ENCODE measurements around the gene COX19. TPM values are rescaled to one million over a fixed set of nuclear protein-coding genes. Genes with fewer than 3 reads are reported as not detected.
A peak's percentile ranks its signal among the peaks of the same experiment; 100 is the strongest.

Gene COX19
- total and polyA plus RNA-seq, 2 donors (not counting 1 experiment from before 2014, with no cell fraction given): 14.7 to 38.3 TPM

DNA sequence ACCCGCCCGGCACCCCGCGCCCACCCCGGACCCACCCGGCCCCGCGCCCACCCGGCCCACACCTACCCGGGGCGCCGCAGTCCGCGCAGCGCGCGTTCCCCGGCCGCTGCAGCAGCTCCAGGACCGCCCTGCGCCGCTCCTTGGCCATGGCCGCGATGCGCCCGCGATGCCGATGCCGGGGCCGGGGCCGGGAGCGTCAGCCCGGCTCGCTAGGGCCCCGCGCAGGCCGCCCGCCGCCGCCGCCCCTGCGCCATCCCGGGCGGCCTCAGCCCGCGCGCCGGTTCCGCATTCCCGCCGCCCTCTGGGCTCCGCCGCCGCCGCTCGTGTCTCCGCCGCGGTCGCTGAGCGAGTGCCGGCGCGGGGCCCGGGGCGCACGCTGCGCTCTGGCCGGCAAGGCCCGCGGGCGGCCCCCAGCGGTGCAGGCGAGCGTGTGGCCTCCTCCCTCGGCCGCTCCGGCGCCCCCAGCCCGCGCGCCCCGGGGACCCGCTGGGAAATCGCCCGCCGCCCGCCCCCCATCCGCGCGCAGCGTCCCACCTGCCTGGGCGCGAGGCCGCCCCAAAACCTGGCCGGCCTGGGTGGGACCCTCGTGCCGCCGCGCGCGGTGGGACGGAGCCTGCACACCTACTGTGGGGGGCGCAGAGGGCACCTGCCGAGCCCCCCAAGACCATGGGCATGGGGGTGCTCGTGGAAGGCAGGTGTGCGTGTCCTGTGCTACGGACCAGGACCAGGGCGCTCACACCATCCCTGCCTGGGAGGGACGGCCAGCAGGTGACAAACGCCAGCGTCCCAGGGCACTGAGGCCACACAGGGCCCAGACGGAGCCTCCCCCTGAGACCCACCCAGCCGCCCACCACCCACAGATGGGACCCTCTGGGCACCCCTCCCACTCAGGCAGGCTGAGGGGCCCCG, 20.8 kb downstream of the COX19 start, which contains the start of gene ADAP1:
Gene ADAP1 (minus strand): TSS at position 351 of the 909 bp plus-strand sequence. CDS start 203 bp downstream, at position 148.
- intact Hi-C loops (cut with micrococcal nuclease): loop anchor here (1.0 to 2.0 kb wide), 2 partner anchors 44 to 78 kb away; partner anchors contain the start of gene GET4
- CTCF ChIA-PET: interaction anchor here (0.7 to 3.3 kb wide), 7 partner anchors 10 to 47 kb away, joined by 3 to 8 read pairs (median 4); no protein-coding TSS in a partner anchor
- peaks cover 0 to 21% (median 5%) of the 10 kb centered on the region in 4 experiments for H3K27me3 ChIP-seq (replicated peaks in 1 of 4; ENCODE audit: control extremely low read depth in 1 of 4, control insufficient read depth in 3 of 4, insufficient read depth in 4 of 4, low read length in 3 of 4)
- no peak within 1 kb of the TSS for H3K27ac ChIP-seq (ENCODE audit: low read length in 2 of 2)
- Mint-ChIP-seq H3K27ac (peak within 1 kb of the TSS; percentile 32), H3K9me3 (ENCODE audit: insufficient read depth) (no peaks in the 10 kb centered on the region), H3K4me1 (peaks cover 19% of the 10 kb centered on the region), H3K4me3 (peak within 1 kb of the TSS; percentile 76), H3K27me3 (peaks cover 3% of the 10 kb centered on the region)
- DNase-seq (peak; percentile 76), ATAC-seq (ENCODE audit: low read depth) (peak; percentile 71)
- peak within 1 kb of the TSS; percentile 58 for H2AFZ ChIP-seq (ENCODE audit: insufficient read depth, low read depth, low read length, poor library complexity, severe bottlenecking)
- H3K4me3 ChIP-seq (ENCODE audit: control extremely low read depth in 1 of 5, extremely low read depth in 1 of 5, insufficient read depth in 1 of 5, low read depth in 2 of 5, low read length in 4 of 5): peak within 1 kb of the TSS in 3 of 5 experiments; percentile 30 to 61 (median 45)
- peak within 1 kb of the TSS; percentile 52 for H3K9ac ChIP-seq (ENCODE audit: low read length)
- no peaks in the 10 kb centered on the region for H3K79me2 ChIP-seq (ENCODE audit: control insufficient read depth, insufficient read depth, low read length)
- 10% methylated on average over 107 of the region's 115 CpGs for WGBS (ENCODE audit: insufficient coverage)
- POLR2A ChIA-PET: interaction anchor here (1.4 kb wide), 1 partner anchor 45 kb away, joined by 6 read pairs; no protein-coding TSS in a partner anchor
- H3K4me2 ChIP-seq (replicated peaks; ENCODE audit: low read depth, low read length, poor library complexity, severe bottlenecking): peak within 1 kb of the TSS; percentile 87
- TF ChIP-seq CTCF (IDR thresholded peaks at IDR 0.05) (no peak), EZH2 (IDR thresholded peaks at IDR 0.05; ENCODE audit: borderline replicate concordance, insufficient read depth, low read depth, low read length, poor library complexity, severe bottlenecking) (no peak)
- H3K9me3 ChIP-seq (ENCODE audit: control extremely low read depth in 1 of 3, control insufficient read depth in 2 of 3, insufficient read depth in 1 of 3, low read length in 2 of 3): peaks cover 0 to 7% (median 0%) of the 10 kb centered on the region in 3 donors
- no peaks in the 10 kb centered on the region for H4K20me1 ChIP-seq (ENCODE audit: control insufficient read depth, insufficient read depth, low read length, poor library complexity, severe bottlenecking)
- peaks cover 7 to 38% of the 10 kb centered on the region in 2 donors for H3K4me1 ChIP-seq (ENCODE audit: control insufficient read depth in 2 of 2, insufficient read depth in 2 of 2, low read length in 2 of 2)
- no peaks in the 10 kb centered on the region for H3K36me3 ChIP-seq (replicated peaks in 1 of 2; ENCODE audit: control extremely low read depth in 1 of 2, control insufficient read depth in 1 of 2, extremely low read depth in 1 of 2, insufficient read depth in 2 of 2, low read length in 1 of 2)

Measured in B cell (primary cell).